Progenitor cell of endocrine pancreas (in vitro differentiated cells): ENCODE results near the gene C19orf25. TPM values are rescaled to one million over a fixed set of nuclear protein-coding genes. Genes with fewer than 3 reads are reported as not detected.

Source experiments
- DNase-seq: peaks from one replicate; pipeline ENCODE4 v3.0.0; 2021; ENCODE audit warnings: low spot score; ENCODE audit not compliant: unreplicated experiment
- H3K27ac Mint-ChIP-seq: 2 replicates; pipeline ENCODE4 v1.8.0; 2021; ENCODE audit warnings: mild to moderate bottlenecking, moderate library complexity, mixed read lengths
- H3K27me3 Mint-ChIP-seq: 2 replicates; pipeline ENCODE4 v1.8.0; 2021; ENCODE audit warnings: mixed read lengths
- H3K36me3 Mint-ChIP-seq: 2 replicates; pipeline ENCODE4 v1.8.0; 2022; ENCODE audit warnings: mixed read lengths; ENCODE audit not compliant: insufficient read depth
- H3K4me1 Mint-ChIP-seq: 2 replicates; pipeline ENCODE4 v1.8.0; 2021; ENCODE audit warnings: low read depth, mixed read lengths
- H3K4me3 Mint-ChIP-seq: 2 replicates; pipeline ENCODE4 v1.8.0; 2021; ENCODE audit warnings: low read depth, mild to moderate bottlenecking, moderate library complexity, mixed read lengths
- H3K9me3 Mint-ChIP-seq: 2 replicates; pipeline ENCODE4 v1.8.0; 2021; ENCODE audit warnings: low read depth, mixed read lengths
- CTCF ChIP-seq: fragments of 200-600 bp; sonication (generic); IDR thresholded peaks from one replicate; pipeline ENCODE4 v1.5.0; 2021; ENCODE audit warnings: antibody characterized with exemption, mild to moderate bottlenecking; ENCODE audit not compliant: unreplicated experiment
- long read RNA-seq: library from polyadenylated mRNA; unstranded; transcript quantifications from one replicate; pipeline ENCODE4 v2.0.0, GENCODE V29; 2020
- total RNA-seq: library from RNA; stranded (reverse); gene quantifications from 2 replicates; pipeline ENCODE4 v1.2.1, GENCODE V29; 2021

C19orf25 gene
- total RNA-seq = 31.3 and 36.0 TPM in 2 replicates
- long read RNA-seq, transcript C19orf25-203 (3 exons, 1,837 nt) = major isoform, 6 of 11 reads
- long read RNA-seq, partial matches to known transcripts = 0 of 11 reads
- long read RNA-seq, other reads (novel, unspliced or antisense) = 1 of 11 reads

GRCh38 chr19:1478934-1479707 is at the start of gene C19orf25:
C19orf25 (minus strand) TSS chr19:1479215; CDS start chr19:1478903, 312 bp downstream.
- Mint-ChIP-seq H3K4me1 (peaks cover 6% of the 10 kb centered on the region), H3K27me3 (no peaks in the 10 kb centered on the region), H3K9me3 (no peaks in the 10 kb centered on the region), H3K4me3 (peak within 1 kb of the TSS; percentile 97), H3K36me3 (peaks cover 3% of the 10 kb centered on the region), H3K27ac (peak within 1 kb of the TSS; percentile 92)
- peak; percentile 84 for DNase-seq
- TF ChIP-seq CTCF = peak; percentile 1

GRCh38 chr19:1527650-1528309 is 48.8 kb upstream of the C19orf25 start:
- TF ChIP-seq CTCF = no peak
- H3K4me1 Mint-ChIP-seq = peaks cover 4% of the 10 kb centered on the region
- no peak for DNase-seq
- no peak overlapping the region for H3K27ac Mint-ChIP-seq
- no peaks in the 10 kb centered on the region for H3K9me3 Mint-ChIP-seq
- H3K36me3 Mint-ChIP-seq = no peaks in the 10 kb centered on the region
- no peak overlapping the region for H3K4me3 Mint-ChIP-seq
- H3K27me3 Mint-ChIP-seq = peaks cover 48% of the 10 kb centered on the region

- Mint-ChIP-seq H3K36me3 (no peaks in the 10 kb centered on the region), H3K4me3 (no peak overlapping the region), H3K27me3 (peaks cover 52% of the 10 kb centered on the region), H3K9me3 (no peaks in the 10 kb centered on the region), H3K27ac (no peak overlapping the region), H3K4me1 (peaks cover 4% of the 10 kb centered on the region)
- no peak for TF ChIP-seq CTCF
- DNase-seq = no peak
Measured at GRCh38 chr19:1526979-1527649, 48.1 kb upstream of the C19orf25 start.

- H3K4me3 Mint-ChIP-seq = no peak overlapping the region
- H3K27me3 Mint-ChIP-seq = peaks cover 57% of the 10 kb centered on the region
Measured at GRCh38 chr19:1526066-1526778, 47.2 kb upstream of the C19orf25 start.

More at GRCh38 chr19:1526066-1526778, 47.2 kb upstream of the C19orf25 start:
- peaks cover 4% of the 10 kb centered on the region for H3K4me1 Mint-ChIP-seq
- H3K9me3 Mint-ChIP-seq = no peaks in the 10 kb centered on the region
- DNase-seq = no peak
- no peaks in the 10 kb centered on the region for H3K36me3 Mint-ChIP-seq
- H3K27ac Mint-ChIP-seq = no peak overlapping the region
- TF ChIP-seq CTCF = no peak
